Measurements from ENCODE around the gene HTT.
"Not testable (repeated sequence)": the region's sequence is repeated elsewhere in the genome, so short reads cannot be mapped to it uniquely, and the experiment has no call there.

The HTT gene

GRCh38 chr4:3085948-3086670, 11.6 kb downstream of the HTT start:
- H3K4me3 Mint-ChIP-seq, result no peak overlapping the region
- H3K9me3 Mint-ChIP-seq, result peaks cover 3% of the 10 kb centered on the region
- H3K27ac Mint-ChIP-seq, result peak overlapping the region; percentile 23
- peaks cover 32% of the 10 kb centered on the region for H3K4me1 Mint-ChIP-seq (ENCODE audit: low read depth)
- no peaks in the 10 kb centered on the region for H3K27me3 Mint-ChIP-seq (ENCODE audit: low read depth)
- H3K36me3 Mint-ChIP-seq (ENCODE audit: low read depth), result peaks cover 33% of the 10 kb centered on the region

GRCh38 chr4:3087115-3087797, 12.8 kb downstream of the HTT start:
- Mint-ChIP-seq H3K27me3 (ENCODE audit: low read depth) (no peaks in the 10 kb centered on the region), H3K4me3 (no peak overlapping the region), H3K9me3 (peaks cover 3% of the 10 kb centered on the region), H3K27ac (no peak overlapping the region), H3K36me3 (ENCODE audit: low read depth) (peaks cover 33% of the 10 kb centered on the region), H3K4me1 (ENCODE audit: low read depth) (peaks cover 33% of the 10 kb centered on the region)

- no peaks in the 10 kb centered on the region for H3K9me3 Mint-ChIP-seq
- H3K4me3 Mint-ChIP-seq, result no peak overlapping the region
These were observed 17.0 kb downstream of the HTT start for GRCh38 chr4:3091464-3091863.

GRCh38 chr4:3094701-3095100, 20.2 kb downstream of the HTT start:
- not testable (repeated sequence) for H3K4me3 Mint-ChIP-seq

More at GRCh38 chr4:3091464-3091863, 17.0 kb downstream of the HTT start:
- no peaks in the 10 kb centered on the region for H3K27me3 Mint-ChIP-seq (ENCODE audit: low read depth)
- H3K36me3 Mint-ChIP-seq (ENCODE audit: low read depth), result peaks cover 38% of the 10 kb centered on the region
- peaks cover 9% of the 10 kb centered on the region for H3K4me1 Mint-ChIP-seq (ENCODE audit: low read depth)
- H3K27ac Mint-ChIP-seq, result peak overlapping the region; percentile 74

GRCh38 chr4:3096202-3096601, 21.7 kb downstream of the HTT start:
- Mint-ChIP-seq H3K4me3 (no peak overlapping the region), H3K9me3 (no peaks in the 10 kb centered on the region), H3K36me3 (ENCODE audit: low read depth) (peaks cover 29% of the 10 kb centered on the region), H3K4me1 (ENCODE audit: low read depth) (peaks cover 10% of the 10 kb centered on the region), H3K27me3 (ENCODE audit: low read depth) (no peaks in the 10 kb centered on the region), H3K27ac (no peak overlapping the region)

More at GRCh38 chr4:3094701-3095100, 20.2 kb downstream of the HTT start:
- Mint-ChIP-seq H3K36me3 (ENCODE audit: low read depth) (peaks cover 26% of the 10 kb centered on the region), H3K4me1 (ENCODE audit: low read depth) (peaks cover 10% of the 10 kb centered on the region)
- not testable (repeated sequence) for H3K27me3 Mint-ChIP-seq (ENCODE audit: low read depth); H3K9me3 Mint-ChIP-seq; H3K27ac Mint-ChIP-seq

GRCh38 chr4:3098346-3098745, 23.9 kb downstream of the HTT start:
- no peaks in the 10 kb centered on the region for H3K27me3 Mint-ChIP-seq (ENCODE audit: low read depth)
- peaks cover 24% of the 10 kb centered on the region for H3K36me3 Mint-ChIP-seq (ENCODE audit: low read depth)
- peaks cover 7% of the 10 kb centered on the region for H3K4me1 Mint-ChIP-seq (ENCODE audit: low read depth)
- H3K27ac Mint-ChIP-seq, result no peak overlapping the region
- no peaks in the 10 kb centered on the region for H3K9me3 Mint-ChIP-seq
- no peak overlapping the region for H3K4me3 Mint-ChIP-seq

- Mint-ChIP-seq H3K4me1 (ENCODE audit: low read depth) (peaks cover 6% of the 10 kb centered on the region), H3K4me3 (no peak overlapping the region), H3K9me3 (no peaks in the 10 kb centered on the region), H3K27me3 (ENCODE audit: low read depth) (no peaks in the 10 kb centered on the region), H3K36me3 (ENCODE audit: low read depth) (peaks cover 22% of the 10 kb centered on the region), H3K27ac (peak overlapping the region; percentile 60)
These were observed 32.1 kb downstream of the HTT start for GRCh38 chr4:3106339-3107186.

GRCh38 chr4:3107271-3107670, 32.8 kb downstream of the HTT start:
- Mint-ChIP-seq H3K36me3 (ENCODE audit: low read depth) (peaks cover 23% of the 10 kb centered on the region), H3K27ac (no peak overlapping the region), H3K4me3 (no peak overlapping the region), H3K27me3 (ENCODE audit: low read depth) (no peaks in the 10 kb centered on the region), H3K9me3 (no peaks in the 10 kb centered on the region), H3K4me1 (ENCODE audit: low read depth) (peaks cover 4% of the 10 kb centered on the region)

- H3K36me3 Mint-ChIP-seq (ENCODE audit: low read depth), result peaks cover 26% of the 10 kb centered on the region
- no peak overlapping the region for H3K27ac Mint-ChIP-seq
- peaks cover 4% of the 10 kb centered on the region for H3K4me1 Mint-ChIP-seq (ENCODE audit: low read depth)
- H3K4me3 Mint-ChIP-seq, result no peak overlapping the region
- H3K27me3 Mint-ChIP-seq (ENCODE audit: low read depth), result no peaks in the 10 kb centered on the region
- H3K9me3 Mint-ChIP-seq, result no peaks in the 10 kb centered on the region
These were observed 33.2 kb downstream of the HTT start for GRCh38 chr4:3107691-3108121.

GRCh38 chr4:3108211-3108610, 33.7 kb downstream of the HTT start:
- Mint-ChIP-seq H3K27ac (no peak overlapping the region), H3K4me3 (no peak overlapping the region), H3K4me1 (ENCODE audit: low read depth) (peaks cover 4% of the 10 kb centered on the region), H3K36me3 (ENCODE audit: low read depth) (peaks cover 26% of the 10 kb centered on the region), H3K27me3 (ENCODE audit: low read depth) (no peaks in the 10 kb centered on the region), H3K9me3 (no peaks in the 10 kb centered on the region)

- Mint-ChIP-seq H3K36me3 (ENCODE audit: low read depth) (peaks cover 32% of the 10 kb centered on the region), H3K27me3 (ENCODE audit: low read depth) (no peaks in the 10 kb centered on the region)
These were observed 37.0 kb downstream of the HTT start for GRCh38 chr4:3111461-3111860.

GRCh38 chr4:3112201-3112600, 37.7 kb downstream of the HTT start:
- H3K9me3 Mint-ChIP-seq, result no peaks in the 10 kb centered on the region
- H3K36me3 Mint-ChIP-seq (ENCODE audit: low read depth), result peaks cover 31% of the 10 kb centered on the region
- H3K27ac Mint-ChIP-seq, result no peak overlapping the region
- H3K4me1 Mint-ChIP-seq (ENCODE audit: low read depth), result no peaks in the 10 kb centered on the region
- H3K4me3 Mint-ChIP-seq, result no peak overlapping the region
- H3K27me3 Mint-ChIP-seq (ENCODE audit: low read depth), result no peaks in the 10 kb centered on the region

More at GRCh38 chr4:3111461-3111860, 37.0 kb downstream of the HTT start:
- H3K4me1 Mint-ChIP-seq (ENCODE audit: low read depth), result peaks cover 3% of the 10 kb centered on the region
- no peak overlapping the region for H3K4me3 Mint-ChIP-seq
- H3K9me3 Mint-ChIP-seq, result no peaks in the 10 kb centered on the region
- no peak overlapping the region for H3K27ac Mint-ChIP-seq

- no peak overlapping the region for H3K27ac Mint-ChIP-seq
- H3K27me3 Mint-ChIP-seq (ENCODE audit: low read depth), result no peaks in the 10 kb centered on the region
- H3K9me3 Mint-ChIP-seq, result no peaks in the 10 kb centered on the region
- H3K36me3 Mint-ChIP-seq (ENCODE audit: low read depth), result peaks cover 29% of the 10 kb centered on the region
- no peak overlapping the region for H3K4me3 Mint-ChIP-seq
- H3K4me1 Mint-ChIP-seq (ENCODE audit: low read depth), result no peaks in the 10 kb centered on the region
These were observed 38.4 kb downstream of the HTT start for GRCh38 chr4:3112609-3113469.

GRCh38 chr4:3114377-3114776, 39.9 kb downstream of the HTT start:
- peaks cover 32% of the 10 kb centered on the region for H3K36me3 Mint-ChIP-seq (ENCODE audit: low read depth)
- H3K4me1 Mint-ChIP-seq (ENCODE audit: low read depth), result peaks cover 2% of the 10 kb centered on the region
- H3K27me3 Mint-ChIP-seq (ENCODE audit: low read depth), result no peaks in the 10 kb centered on the region

More at GRCh38 chr4:3114377-3114776, 39.9 kb downstream of the HTT start:
- no peak overlapping the region for H3K4me3 Mint-ChIP-seq
- no peak overlapping the region for H3K27ac Mint-ChIP-seq
- no peaks in the 10 kb centered on the region for H3K9me3 Mint-ChIP-seq
